Lower lobe of right lung (tissue), 2 donors: ENCODE data around the gene CHAF1B. TPM values are rescaled to one million over a fixed set of nuclear protein-coding genes. Genes with fewer than 3 reads are reported as not detected.
A peak's percentile ranks its signal among the peaks of the same experiment; 100 is the strongest.

ENCODE experiments used
- ATAC-seq, 2 donors: fragments of 200-7000 bp; cut with Tn5 transposase; one replicate each; pipeline ENCODE4 v1.9.1; 2020 to 2022; ENCODE audit warnings: mild to moderate bottlenecking in 2 of 2, moderate library complexity in 2 of 2
- DNase-seq: peaks from one replicate; pipeline ENCODE4 v3.0.0-alpha.2; 2020
- H3K27ac ChIP-seq: fragments of 200-600 bp; one replicate; pipeline ENCODE4 v1.8.0; 2022
- H3K27me3 ChIP-seq: fragments of 200-600 bp; one replicate; pipeline ENCODE4 v1.8.0; 2022; ENCODE audit warnings: low read depth
- H3K36me3 ChIP-seq: fragments of 200-600 bp; one replicate; pipeline ENCODE4 v1.8.0; 2022; ENCODE audit warnings: mild to moderate bottlenecking
- H3K4me1 ChIP-seq: fragments of 200-600 bp; one replicate; pipeline ENCODE4 v1.8.0; 2022
- H3K4me3 ChIP-seq: fragments of 200-600 bp; one replicate; pipeline ENCODE4 v1.8.0; 2022; ENCODE audit warnings: mild to moderate bottlenecking
- H3K9me3 ChIP-seq: fragments of 200-600 bp; one replicate; pipeline ENCODE4 v1.8.0; 2022
- CTCF ChIP-seq: fragments of 200-600 bp; IDR thresholded peaks from one replicate; pipeline ENCODE4 v1.8.0; 2022; ENCODE audit warnings: antibody characterized with exemption, mild to moderate bottlenecking
- intact Hi-C: fragments of 100-400 bp; cut with DNase I; formaldehyde crosslinking; loops from one replicate; pipeline ENCODE4 v1.11.0; 2022
- total RNA-seq: library from RNA; stranded (reverse); fragmentation: NEBNext Ultra II Directional; extraction: Animal tissue kit (Norgen Biotek cat#: 25700); gene quantifications from one replicate; pipeline ENCODE4 v1.2.1, GENCODE V29; 2021
- donor health status: DM: no; HTN: yes; CAD: no; lungs with severe emphysema.

Gene CHAF1B
- total RNA-seq, 1 donor from 2014 or later: 1.8 TPM

DNA sequence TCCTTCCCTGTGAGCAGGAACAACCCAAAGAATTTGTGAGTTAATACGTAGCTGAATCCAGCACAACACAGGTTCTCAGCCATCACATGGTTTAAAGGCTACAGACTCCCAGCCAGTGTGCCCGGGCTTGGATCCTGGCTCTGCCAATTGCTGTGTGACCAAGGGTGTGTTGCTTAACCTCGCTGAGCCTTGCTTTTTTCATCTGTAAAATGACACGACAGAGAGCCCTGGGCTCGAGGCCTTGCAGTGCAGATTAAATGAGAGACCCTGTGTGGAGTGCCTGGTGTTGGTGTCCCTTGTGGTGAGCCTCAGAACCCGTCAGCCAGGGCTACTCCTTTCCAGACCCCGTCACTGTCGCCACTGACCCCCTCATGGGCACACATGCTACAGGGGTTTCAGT is 39.4 kb downstream of the CHAF1B start:
- Histone ChIP-seq H3K27ac (no peak overlapping the region), H3K27me3 (no peaks in the 10 kb centered on the region), H3K4me1 (peaks cover 13% of the 10 kb centered on the region), H3K9me3 (no peaks in the 10 kb centered on the region), H3K4me3 (no peak overlapping the region), H3K36me3 (no peaks in the 10 kb centered on the region)
- intact Hi-C loops: no loop called here
- DNase-seq (no peak), ATAC-seq (no peak)
- TF ChIP-seq CTCF: no peak

GRCh38 chr21:36425286-36425685 is 40.1 kb downstream of the CHAF1B start:
- Histone ChIP-seq H3K27ac (no peak overlapping the region), H3K27me3 (no peaks in the 10 kb centered on the region), H3K9me3 (no peaks in the 10 kb centered on the region), H3K4me3 (no peak overlapping the region), H3K4me1 (peaks cover 14% of the 10 kb centered on the region), H3K36me3 (no peaks in the 10 kb centered on the region)
- TF ChIP-seq CTCF: no peak
- ATAC-seq (no peak), DNase-seq (no peak)
- intact Hi-C loops: no loop called here

- TF ChIP-seq CTCF: no peak
- DNase-seq (no peak), ATAC-seq (no peak)
- Histone ChIP-seq H3K27ac (no peak overlapping the region), H3K4me3 (no peak overlapping the region), H3K4me1 (peaks cover 18% of the 10 kb centered on the region), H3K9me3 (no peaks in the 10 kb centered on the region), H3K27me3 (peaks cover 2% of the 10 kb centered on the region), H3K36me3 (no peaks in the 10 kb centered on the region)
- intact Hi-C loops: no loop called here
Measured at GRCh38 chr21:36427502-36427901, 42.3 kb downstream of the CHAF1B start.

- DNase-seq (no peak), ATAC-seq (no peak)
- Histone ChIP-seq H3K9me3 (no peaks in the 10 kb centered on the region), H3K4me1 (peaks cover 18% of the 10 kb centered on the region), H3K36me3 (no peaks in the 10 kb centered on the region), H3K27ac (no peak overlapping the region), H3K4me3 (no peak overlapping the region), H3K27me3 (peaks cover 4% of the 10 kb centered on the region)
- TF ChIP-seq CTCF: no peak
- intact Hi-C loops: no loop called here
Measured at GRCh38 chr21:36428761-36429432, 43.7 kb downstream of the CHAF1B start.

- intact Hi-C loops: no loop called here
- peaks cover 4% of the 10 kb centered on the region for H3K27me3 ChIP-seq
- peak overlapping the region; percentile 39 for H3K4me3 ChIP-seq
- peak overlapping the region; percentile 79 for H3K27ac ChIP-seq
- peaks cover 18% of the 10 kb centered on the region for H3K4me1 ChIP-seq
- TF ChIP-seq CTCF: no peak
- DNase-seq: peak; percentile 81
- no peaks in the 10 kb centered on the region for H3K9me3 ChIP-seq
- no peaks in the 10 kb centered on the region for H3K36me3 ChIP-seq
- ATAC-seq: peak; percentile 85 to 90
Measured at GRCh38 chr21:36429947-36430546, 44.9 kb downstream of the CHAF1B start.
